ENCODE data around the gene HEATR5B. TPM values are rescaled to one million over a fixed set of nuclear protein-coding genes. Genes with fewer than 3 reads are reported as not detected.

The HEATR5B gene
- total and polyA plus RNA-seq, 2 of the 8 experiments (the other 6 are each of a cell fraction or from before 2014, with no cell fraction given): 7.0 to 12.6 TPM

GRCh38 chr2:37000318-37000717 lies 83.9 kb downstream of the HEATR5B start (continued):
- no peak for TF ChIP-seq SUZ12 (IDR thresholded peaks at IDR 0.05; ENCODE audit: low read length)
- no peak for TF ChIP-seq MAFK (IDR thresholded peaks at IDR 0.05; ENCODE audit: low read depth, low read length)
- TF ChIP-seq CHD7 (IDR thresholded peaks at IDR 0.05; ENCODE audit: insufficient replicate concordance, low read length): no peak

Data from H1 (cell line).